ENCODE data around the gene EYA2.

DNA sequence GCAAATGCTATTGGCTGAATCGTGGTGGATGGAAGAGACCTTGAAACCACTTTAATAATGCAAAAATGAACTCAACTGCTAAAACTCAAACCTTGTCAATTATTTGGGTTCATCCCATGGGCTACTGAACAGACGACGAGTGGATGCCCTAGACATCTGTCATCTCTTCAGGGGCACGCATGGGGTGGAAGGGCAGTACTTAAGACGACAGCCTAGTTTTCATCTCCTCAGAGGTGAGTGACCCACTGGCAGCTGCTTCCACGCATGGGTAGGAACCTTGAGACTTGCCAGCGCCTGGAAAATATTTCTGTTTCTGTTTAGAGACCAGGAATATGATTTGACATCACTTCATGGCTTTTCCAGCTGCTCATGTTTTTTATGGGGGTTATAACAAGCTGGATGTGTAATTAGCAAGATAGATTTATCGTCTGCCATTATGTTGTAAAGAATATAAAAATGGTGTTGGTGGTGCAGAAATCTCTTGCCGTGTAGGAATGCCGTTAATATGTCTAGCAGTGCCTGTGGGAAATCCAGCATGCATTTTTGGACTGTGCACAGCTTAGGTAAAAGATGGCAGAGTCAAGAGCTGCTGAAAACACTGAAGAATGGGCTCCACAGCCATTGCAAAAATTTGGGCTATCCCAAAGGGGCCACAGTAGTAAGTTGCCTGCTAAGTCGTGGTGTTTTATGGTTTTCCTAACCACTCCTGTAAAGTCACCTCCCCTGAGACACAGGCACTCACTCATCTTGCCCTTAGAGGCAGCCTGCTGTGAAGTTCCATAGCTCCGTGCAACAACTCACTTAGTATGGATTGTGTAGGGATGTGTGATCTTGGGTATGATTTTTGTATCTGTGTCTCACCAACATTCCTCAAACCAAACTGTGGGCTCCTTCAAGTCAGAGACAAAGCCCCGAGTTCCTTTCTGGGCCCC is 203.3 kb downstream of the EYA2 start:
- TF ChIP-seq, protein P1, sequence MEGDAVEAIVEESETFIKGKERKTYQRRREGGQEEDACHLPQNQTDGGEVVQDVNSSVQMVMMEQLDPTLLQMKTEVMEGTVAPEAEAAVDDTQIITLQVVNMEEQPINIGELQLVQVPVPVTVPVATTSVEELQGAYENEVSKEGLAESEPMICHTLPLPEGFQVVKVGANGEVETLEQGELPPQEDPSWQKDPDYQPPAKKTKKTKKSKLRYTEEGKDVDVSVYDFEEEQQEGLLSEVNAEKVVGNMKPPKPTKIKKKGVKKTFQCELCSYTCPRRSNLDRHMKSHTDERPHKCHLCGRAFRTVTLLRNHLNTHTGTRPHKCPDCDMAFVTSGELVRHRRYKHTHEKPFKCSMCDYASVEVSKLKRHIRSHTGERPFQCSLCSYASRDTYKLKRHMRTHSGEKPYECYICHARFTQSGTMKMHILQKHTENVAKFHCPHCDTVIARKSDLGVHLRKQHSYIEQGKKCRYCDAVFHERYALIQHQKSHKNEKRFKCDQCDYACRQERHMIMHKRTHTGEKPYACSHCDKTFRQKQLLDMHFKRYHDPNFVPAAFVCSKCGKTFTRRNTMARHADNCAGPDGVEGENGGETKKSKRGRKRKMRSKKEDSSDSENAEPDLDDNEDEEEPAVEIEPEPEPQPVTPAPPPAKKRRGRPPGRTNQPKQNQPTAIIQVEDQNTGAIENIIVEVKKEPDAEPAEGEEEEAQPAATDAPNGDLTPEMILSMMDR (conservative IDR thresholded peaks at IDR 0.05; ENCODE audit: low read length) = no peak
- no peak for TF ChIP-seq EZH2phosphoT487 (IDR thresholded peaks at IDR 0.05; ENCODE audit: borderline replicate concordance)

Data from Loucy (cell line).